H1 (cell line): ENCODE data around the gene RDH5. TPM values are rescaled to one million over a fixed set of nuclear protein-coding genes. Genes with fewer than 3 reads are reported as not detected.
A peak's percentile ranks its signal among the peaks of the same experiment; 100 is the strongest.

Experiments
- CTCF ChIA-PET: fragments of 300-600 bp; sonication (Branson Sonifier 250); formaldehyde crosslinking; loops from one replicate; lab custom pipeline; 2021; ENCODE audit not compliant: partially characterized antibody; lab: Charles Lee
- POLR2A ChIA-PET: fragments of 300-600 bp; sonication (Branson Sonifier 250); formaldehyde crosslinking; loops from one replicate; lab custom pipeline; 2021; ENCODE audit warnings: inconsistent platforms; ENCODE audit not compliant: partially characterized antibody; lab: Charles Lee
- DNase-seq, 2 experiments: peaks; one replicate each; pipeline versions ENCODE4 v3.0.0 to v3.0.0-alpha.2; 2010 to 2022; ENCODE audit warnings: low spot score in 2 of 2, low read depth in 1 of 2, mixed read lengths in 1 of 2
- FAIRE-seq: peaks from 2 replicates; lab custom pipeline; 2011; peaks lifted over from hg19 to GRCh38; lab: Jason Lieb, UNC
- H2AFZ ChIP-seq: 2 replicates; pipeline ENCODE4 v1.8.1; 2012; ENCODE audit warnings: low read length, inconsistent platforms
- H2AK5ac ChIP-seq: 2 replicates; pipeline ENCODE4 v1.6.1; 2013; ENCODE audit warnings: low read depth, low read length
- H2BK120ac ChIP-seq: replicated peaks from 2 replicates; pipeline ENCODE3; 2013; ENCODE audit warnings: low read depth, low read length, inconsistent platforms
- H2BK12ac ChIP-seq: 2 replicates; pipeline ENCODE4 v1.6.1; 2013; ENCODE audit warnings: low read depth, low read length
- H2BK15ac ChIP-seq: 2 replicates; pipeline ENCODE4 v1.6.1; 2013; ENCODE audit warnings: low read length
- H2BK20ac ChIP-seq: 2 replicates; pipeline ENCODE4 v1.6.1; 2013; ENCODE audit warnings: low read length
- H2BK5ac ChIP-seq: 2 replicates; pipeline ENCODE4 v1.6.1; 2013; ENCODE audit warnings: low read depth, low read length
- H3K14ac ChIP-seq: 2 replicates; pipeline ENCODE4 v1.6.1; 2013; ENCODE audit warnings: inconsistent platforms; ENCODE audit not compliant: insufficient read length
- H3K18ac ChIP-seq: 2 replicates; pipeline ENCODE4 v1.6.1; 2013; ENCODE audit warnings: low read length; ENCODE audit errors: extremely low read depth
- H3K23ac ChIP-seq: 2 replicates; pipeline ENCODE4 v1.6.1; 2013; ENCODE audit warnings: inconsistent platforms; ENCODE audit not compliant: insufficient read length
- H3K23me2 ChIP-seq: 2 replicates; pipeline ENCODE4 v1.6.1; 2013; ENCODE audit warnings: low read depth, low read length
- H3K27ac ChIP-seq: 2 replicates; pipeline ENCODE4 v1.6.1; 2011; ENCODE audit warnings: low read depth, low read length, inconsistent platforms
- H3K27me3 ChIP-seq, 4 experiments: replicated peaks in 1 of 4; 1 replicate in 1 of 4; 2 replicates in 3 of 4; pipeline versions ENCODE4 v1.6.1 to v1.8.1; 2011 to 2013; ENCODE audit warnings: low read length in 3 of 4, mild to moderate bottlenecking in 3 of 4, inconsistent platforms in 2 of 4, mixed read lengths in 2 of 4, moderate library complexity in 1 of 4; ENCODE audit not compliant: control insufficient read depth in 3 of 4, insufficient read depth in 3 of 4; ENCODE audit errors: extremely low read depth in 1 of 4
- H3K36me3 ChIP-seq, 4 experiments: 2 replicates each; pipeline versions ENCODE4 v1.6.1 to v1.8.1; 2011 to 2013; ENCODE audit warnings: mild to moderate bottlenecking in 4 of 4, low read length in 3 of 4, moderate library complexity in 2 of 4, control low read depth in 1 of 4, inconsistent platforms in 1 of 4; ENCODE audit not compliant: insufficient read depth in 4 of 4, control insufficient read depth in 2 of 4
- H3K4ac ChIP-seq: replicated peaks from 2 replicates; pipeline ENCODE3; 2013; ENCODE audit warnings: low read length, low read depth, mixed read lengths, inconsistent platforms; ENCODE audit not compliant: insufficient read length
- H3K4me1 ChIP-seq, 4 experiments: replicated peaks in 1 of 4; 1 replicate in 1 of 4; 2 replicates in 3 of 4; pipeline versions ENCODE4 v1.6.1 to v1.8.1; 2011 to 2013; ENCODE audit warnings: low read length in 3 of 4, inconsistent platforms in 2 of 4, mixed read lengths in 1 of 4; ENCODE audit not compliant: insufficient read depth in 4 of 4, control insufficient read depth in 3 of 4
- H3K4me2 ChIP-seq, 2 experiments: 2 replicates each; pipeline versions ENCODE4 v1.6.1 to v1.8.1; 2011 to 2013; ENCODE audit warnings: low read depth in 2 of 2, low read length in 2 of 2, control low read depth in 1 of 2, inconsistent platforms in 1 of 2, mild to moderate bottlenecking in 1 of 2; ENCODE audit not compliant: insufficient read depth in 1 of 2
- H3K4me3 ChIP-seq, 4 experiments: fragments of 200-600, 300-600 bp in 1 of 4; sonication (generic), shearing (Covaris generic), sonication (Bioruptor Twin) in 1 of 4; 2 replicates each; pipeline versions ENCODE4 v1.5.1 to v1.8.1; 2011 to 2016; ENCODE audit warnings: low read length in 4 of 4, low read depth in 3 of 4, control low read depth in 2 of 4, inconsistent platforms in 2 of 4, mild to moderate bottlenecking in 2 of 4, mixed read lengths in 1 of 4, moderate library complexity in 1 of 4; ENCODE audit not compliant: insufficient read depth in 2 of 4; ENCODE audit errors: extremely low read depth in 1 of 4
- H3K56ac ChIP-seq: replicated peaks from 2 replicates; pipeline ENCODE3; 2013; ENCODE audit warnings: low read depth, mild to moderate bottlenecking, mixed read lengths, low read length, inconsistent platforms; ENCODE audit not compliant: insufficient read length
- H3K79me1 ChIP-seq: 2 replicates; pipeline ENCODE4 v1.6.1; 2013; ENCODE audit warnings: low read depth, low read length, control low read depth
- H3K79me2 ChIP-seq, 2 experiments: 2 replicates each; pipeline versions ENCODE4 v1.6.1 to v1.8.1; 2012 to 2013; ENCODE audit warnings: low read length in 2 of 2, mild to moderate bottlenecking in 2 of 2, inconsistent platforms in 1 of 2; ENCODE audit not compliant: insufficient read depth in 2 of 2, control insufficient read depth in 1 of 2
- H3K9ac ChIP-seq, 4 experiments: replicated peaks in 1 of 4; 1 replicate in 1 of 4; 2 replicates in 3 of 4; pipeline versions ENCODE4 v1.6.1 to v1.8.1; 2011 to 2013; ENCODE audit warnings: low read depth in 3 of 4, low read length in 3 of 4, control low read depth in 2 of 4, mild to moderate bottlenecking in 2 of 4, moderate library complexity in 2 of 4, inconsistent platforms in 1 of 4; ENCODE audit errors: extremely low read depth in 1 of 4
- H3K9me3 ChIP-seq, 2 experiments: 2 replicates each; pipeline versions ENCODE4 v1.6.1 to v1.8.1; 2012 to 2013; ENCODE audit warnings: mild to moderate bottlenecking in 2 of 2, moderate library complexity in 2 of 2, control low read depth in 1 of 2, inconsistent platforms in 1 of 2, low read depth in 1 of 2, low read length in 1 of 2, mixed read lengths in 1 of 2; ENCODE audit not compliant: insufficient read depth in 2 of 2
- H4K20me1 ChIP-seq, 2 experiments: replicated peaks in 1 of 2; 2 replicates each; pipeline versions ENCODE3 to v1.8.1; 2011 to 2013; ENCODE audit warnings: inconsistent platforms in 2 of 2, low read length in 2 of 2, mild to moderate bottlenecking in 1 of 2; ENCODE audit not compliant: insufficient read depth in 2 of 2, control insufficient read depth in 1 of 2
- H4K5ac ChIP-seq: 2 replicates; pipeline ENCODE4 v1.6.1; 2013; ENCODE audit warnings: low read length, low read depth, mixed read lengths, inconsistent platforms; ENCODE audit not compliant: insufficient read length
- H4K8ac ChIP-seq: 2 replicates; pipeline ENCODE4 v1.8.0; 2013; ENCODE audit warnings: mild to moderate bottlenecking, moderate library complexity, low read length, inconsistent platforms; ENCODE audit not compliant: insufficient read depth; ENCODE audit errors: extremely low read depth
- H4K91ac ChIP-seq: replicated peaks from 2 replicates; pipeline ENCODE3; 2013; ENCODE audit warnings: low read length, mixed read lengths, inconsistent platforms; ENCODE audit not compliant: insufficient read length
- CEBPB ChIP-seq: IDR thresholded peaks from 2 replicates; pipeline ENCODE4 v1.6.1; 2012; ENCODE audit warnings: low read depth, low read length
- PHF8 ChIP-seq: fragments of 200-600 bp; sonication (generic); conservative IDR thresholded peaks from 2 replicates; pipeline ENCODE4 v1.7.1; 2012; ENCODE audit warnings: low read depth, mild to moderate bottlenecking, inconsistent platforms, low read length, moderate library complexity
- SP4 ChIP-seq: IDR thresholded peaks from 2 replicates; pipeline ENCODE4 v1.6.1; 2012; ENCODE audit warnings: low read length, inconsistent platforms
- WGBS, 2 experiments: shearing (Covaris generic) in 1 of 2; methylation state at CpG; one replicate each; pipeline versions ENCODE4 v1.1.6 to v1.1.7; 2013 to 2015; ENCODE audit warnings: low lambda C conversion rate in 2 of 2, mixed read lengths in 2 of 2, inconsistent platforms in 1 of 2, low coverage in 1 of 2, missing lambda C conversion rate in 1 of 2; ENCODE audit not compliant: insufficient replicate concordance in 2 of 2, insufficient coverage in 1 of 2, insufficient read length in 1 of 2; ENCODE audit errors: extremely low coverage in 1 of 2, missing lambda C conversion rate in 1 of 2; 5-methylcytosine and 5-hydroxymethylcytosine counted together
- polyA plus RNA-seq, 7 experiments: library from polyadenylated mRNA; depleted of rRNA in 3 of 7; stranded (reverse) in 5 of 7; unstranded in 2 of 7; fragments of >200 nt in 5 of 7; fragments of 200-250 nt in 2 of 7; gene quantifications; 1 replicate in 5 of 7; 2 replicates in 1 of 7; 4 replicates in 1 of 7; pipeline versions ENCODE4 v1.2.1 to v1.2.3, GENCODE V29; 2011 to 2013; ENCODE audit warnings: missing spikeins in 2 of 7, mixed read lengths in 2 of 7
- total RNA-seq: library from RNA; stranded (reverse); fragmentation: NEBNext Ultra II Directional; extraction: Animal tissue kit (Norgen Biotek cat#: 25700); gene quantifications from 2 replicates; pipeline ENCODE4 v1.2.1, GENCODE V29; 2021

The RDH5 gene
- total and polyA plus RNA-seq, 2 of the 8 experiments (the other 6 are each of a cell fraction or from before 2014, with no cell fraction given), result 4.2 to 6.0 TPM

- Histone ChIP-seq H3K79me1 (no peaks in the 10 kb centered on the region), H4K91ac (peak overlapping the region; percentile 47), H3K4ac (no peak overlapping the region), H3K18ac (peak overlapping the region; percentile 91; the same call in 1 of the 2 replicates), H3K23me2 (no peaks in the 10 kb centered on the region), H4K20me1 (no peaks in the 10 kb centered on the region), H2BK12ac (peak overlapping the region; percentile 7; the same call in 1 of the 2 replicates), H3K23ac (no peak overlapping the region), H2BK15ac (peak overlapping the region; percentile 94; the same call in 1 of the 2 replicates), H3K9ac (no peak overlapping the region), H4K8ac (peak overlapping the region; percentile 19), H2BK20ac (no peak overlapping the region), H3K4me2 (peak overlapping the region; percentile 47 to 55), H2BK120ac (peak overlapping the region; percentile 5), H3K14ac (no peak overlapping the region), H3K4me3 (peak overlapping the region in 2 of 4 experiments; percentile 21 to 44; a peak in 3 of 8 replicates), H3K4me1 (peaks cover 0 to 12% (median 5%) of the 10 kb centered on the region in 4 experiments; a peak in 4 of 7 replicates), H3K27ac (no peak overlapping the region), H2AFZ (0 out of 2 replicates have a peak overlapping the region, but pooled peaks have one; percentile 47), H3K36me3 (peaks cover 0 to 9% (median 1%) of the 10 kb centered on the region in 4 experiments; a peak in 3 of 8 replicates), H3K56ac (no peak overlapping the region), H2BK5ac (peak overlapping the region; percentile 0; the same call in 1 of the 2 replicates), H3K9me3 (no peaks in the 10 kb centered on the region), H3K79me2 (no peaks in the 10 kb centered on the region), H4K5ac (no peak overlapping the region), H3K27me3 (no peaks in the 10 kb centered on the region), H2AK5ac (no peak overlapping the region)
- WGBS, 2 experiments, result 90% methylated on average over 13 of the region's 13 CpGs; no CpG with 5 or more reads in 1 of the 2 experiments
- FAIRE-seq, result no peak
- no peak for DNase-seq
- TF ChIP-seq CEBPB (no peak), SP4 (no peak), PHF8 (no peak)
- POLR2A ChIA-PET, result interaction anchor here (1.1 to 2.2 kb wide), 8 partner anchors 11 to 43 kb away, joined by 3 to 10 read pairs (median 4); partner anchors contain the start of genes BLOC1S1 and ITGA7
- CTCF ChIA-PET, result interaction anchor here (0.6 to 4.9 kb wide), 21 partner anchors 9 to 344 kb away, joined by 3 to 34 read pairs (median 5); partner anchors contain the start of genes BLOC1S1, CD63, ITGA7 and RDH5
Measured at GRCh38 chr12:55682087-55682796, 38.0 kb upstream of the RDH5 start.
